Astrocyte (in vitro differentiated cells and primary cell): ENCODE measurements around the gene WDR35.

ENCODE experiments used
- EZH2 ChIP-seq: IDR thresholded peaks from 2 replicates; pipeline ENCODE4 v1.6.1; 2012; ENCODE audit warnings: mild to moderate bottlenecking, low read length, inconsistent platforms; ENCODE audit not compliant: insufficient read depth
- TF ChIP-seq, protein P1 (sequence below): IDR thresholded peaks from 2 replicates; pipeline ENCODE4 v1.5.1; 2011; ENCODE audit warnings: low read depth, mild to moderate bottlenecking, inconsistent platforms, low read length, moderate library complexity; ENCODE audit not compliant: insufficient read depth

- TF ChIP-seq, protein P1, sequence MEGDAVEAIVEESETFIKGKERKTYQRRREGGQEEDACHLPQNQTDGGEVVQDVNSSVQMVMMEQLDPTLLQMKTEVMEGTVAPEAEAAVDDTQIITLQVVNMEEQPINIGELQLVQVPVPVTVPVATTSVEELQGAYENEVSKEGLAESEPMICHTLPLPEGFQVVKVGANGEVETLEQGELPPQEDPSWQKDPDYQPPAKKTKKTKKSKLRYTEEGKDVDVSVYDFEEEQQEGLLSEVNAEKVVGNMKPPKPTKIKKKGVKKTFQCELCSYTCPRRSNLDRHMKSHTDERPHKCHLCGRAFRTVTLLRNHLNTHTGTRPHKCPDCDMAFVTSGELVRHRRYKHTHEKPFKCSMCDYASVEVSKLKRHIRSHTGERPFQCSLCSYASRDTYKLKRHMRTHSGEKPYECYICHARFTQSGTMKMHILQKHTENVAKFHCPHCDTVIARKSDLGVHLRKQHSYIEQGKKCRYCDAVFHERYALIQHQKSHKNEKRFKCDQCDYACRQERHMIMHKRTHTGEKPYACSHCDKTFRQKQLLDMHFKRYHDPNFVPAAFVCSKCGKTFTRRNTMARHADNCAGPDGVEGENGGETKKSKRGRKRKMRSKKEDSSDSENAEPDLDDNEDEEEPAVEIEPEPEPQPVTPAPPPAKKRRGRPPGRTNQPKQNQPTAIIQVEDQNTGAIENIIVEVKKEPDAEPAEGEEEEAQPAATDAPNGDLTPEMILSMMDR: no peak
- no peak for TF ChIP-seq EZH2
These were observed 46.2 kb upstream of the WDR35 start for GRCh38 chr2:20035955-20036666.
